HG02884 (cell line): ENCODE results near the gene UPB1.

Experiments used
- ATAC-seq: cut with Tn5 transposase; IDR thresholded peaks from one replicate; pipeline ENCODE4 v1.9.1; 2021; ENCODE audit warnings: mild to moderate bottlenecking, moderate library complexity; ENCODE audit not compliant: unreplicated experiment

Gene UPB1

DNA sequence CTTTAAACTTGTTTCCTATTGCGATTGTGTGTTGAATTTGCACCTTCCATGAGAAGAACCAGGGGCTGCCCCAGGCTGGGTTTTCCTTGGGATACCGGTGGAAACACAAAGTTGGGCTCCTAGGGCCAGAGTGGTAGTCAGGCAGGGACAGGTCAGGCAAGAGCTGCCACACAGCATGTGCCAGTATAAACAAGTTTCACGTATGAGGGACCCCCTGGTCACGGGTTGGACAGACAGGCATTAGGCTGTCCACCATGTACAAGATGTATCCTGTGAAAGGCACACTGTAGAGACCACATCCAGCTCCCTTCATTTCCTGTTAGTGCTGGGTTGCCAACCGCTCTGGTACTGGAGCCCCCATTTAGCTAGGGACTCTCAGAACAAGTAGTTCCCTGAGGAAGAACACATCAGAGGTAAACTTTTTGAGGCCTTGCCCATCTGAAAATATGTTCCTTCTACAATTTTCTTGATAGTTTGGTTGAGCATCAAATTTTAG, 8.8 kb downstream of the UPB1 start:
- no peak for ATAC-seq

DNA sequence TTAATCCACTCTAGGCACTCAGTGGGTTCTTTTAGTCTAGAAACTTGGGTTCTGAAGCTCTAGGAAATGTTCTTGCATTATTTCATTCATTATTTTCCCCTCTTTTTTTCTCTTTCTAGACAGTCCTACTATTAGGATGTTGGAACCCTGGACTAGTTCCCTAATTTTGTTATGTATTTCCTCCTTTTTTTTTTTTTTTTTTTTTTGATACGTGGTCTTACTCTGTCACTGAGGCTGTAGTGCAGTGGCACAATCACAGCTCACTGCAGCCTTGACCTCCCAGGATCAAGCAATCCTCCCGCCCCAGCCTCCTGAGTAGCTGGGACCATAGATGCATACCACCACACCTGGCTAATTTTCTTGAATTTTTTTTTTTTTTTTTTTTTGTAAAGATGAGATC, 9.4 kb downstream of the UPB1 start:
- no peak for ATAC-seq

- no peak for ATAC-seq
These were observed 10.0 kb downstream of the UPB1 start for GRCh38 chr22:24504956-24505736.

DNA sequence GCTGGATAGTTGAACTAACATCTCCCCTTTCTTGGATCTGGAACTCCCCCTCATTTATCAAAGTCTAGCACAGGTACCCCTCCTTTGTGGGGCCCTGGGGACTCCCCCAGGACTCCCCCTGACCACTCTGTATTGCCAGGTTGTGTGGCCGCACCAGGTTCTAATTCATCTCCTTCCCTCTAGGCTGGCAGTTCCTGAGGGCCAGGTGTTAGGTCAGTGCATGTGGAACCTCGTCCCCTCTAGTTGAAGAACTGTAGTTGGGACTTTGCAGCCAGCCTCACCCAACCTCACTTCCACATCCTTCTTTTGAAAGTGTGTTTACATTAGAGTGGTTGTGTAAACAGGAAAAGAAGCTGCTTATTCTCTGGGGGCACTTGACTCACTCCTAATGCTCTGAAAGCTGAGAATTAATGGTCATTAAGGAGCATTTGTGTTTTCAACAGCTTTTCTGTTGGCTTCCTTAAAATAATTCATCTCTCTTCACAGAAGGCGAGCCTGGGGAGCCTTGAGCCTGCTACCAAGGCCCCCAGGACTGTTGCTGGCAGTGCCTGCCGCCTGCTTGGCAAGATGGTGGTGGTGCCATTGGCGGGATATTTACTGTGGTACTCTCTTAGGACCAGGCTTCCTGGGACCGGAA, 11.8 kb downstream of the UPB1 start:
- no peak for ATAC-seq

GRCh38 chr22:24507716-24508115, 12.6 kb downstream of the UPB1 start:
- ATAC-seq, result no peak

DNA sequence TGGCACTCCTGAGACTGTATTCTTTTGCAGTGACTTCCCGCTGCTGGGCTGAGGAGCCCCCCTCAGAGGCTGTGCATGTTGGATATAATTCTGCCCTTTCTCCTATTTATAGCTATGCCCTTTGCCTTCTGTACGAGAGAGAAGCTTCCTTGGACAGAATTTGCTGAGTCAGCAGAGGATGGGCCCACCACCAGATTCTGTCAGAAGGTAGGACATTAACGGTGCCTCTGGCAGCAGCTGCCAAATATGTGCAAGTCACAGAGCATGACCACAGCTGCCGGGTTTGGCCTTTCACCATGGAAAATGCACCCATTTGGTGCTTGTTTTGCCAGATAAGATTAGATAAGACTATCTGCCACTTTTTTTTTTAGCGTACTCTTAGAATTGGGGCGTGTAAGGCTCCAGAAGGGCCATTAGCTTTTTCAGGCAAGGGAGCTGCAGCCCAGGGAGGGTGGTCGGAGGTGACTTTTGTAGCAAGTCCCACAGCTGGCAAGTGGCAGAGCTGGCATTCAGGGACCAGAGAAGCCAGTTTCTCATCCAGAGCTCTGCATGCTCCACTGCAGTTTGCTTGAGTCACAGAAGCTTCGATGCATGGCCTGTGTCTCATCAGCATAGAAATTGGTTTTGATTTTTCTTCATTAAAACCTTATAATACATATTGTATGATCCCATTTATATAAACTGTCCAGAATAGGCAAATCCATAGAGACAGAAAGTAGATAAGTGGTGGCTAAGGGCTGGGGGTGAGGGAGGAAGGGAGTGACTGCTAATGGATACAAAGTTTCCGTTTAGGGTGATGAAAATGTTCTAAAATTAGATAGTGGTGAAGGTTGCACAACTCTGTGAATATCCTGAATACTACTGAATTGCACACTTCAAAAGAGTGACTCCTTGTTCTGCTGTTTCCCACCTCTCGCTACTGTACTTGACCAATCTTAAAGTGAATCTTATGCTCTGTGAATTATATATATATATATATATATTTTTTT, 15.8 kb downstream of the UPB1 start:
- ATAC-seq, result no peak

DNA sequence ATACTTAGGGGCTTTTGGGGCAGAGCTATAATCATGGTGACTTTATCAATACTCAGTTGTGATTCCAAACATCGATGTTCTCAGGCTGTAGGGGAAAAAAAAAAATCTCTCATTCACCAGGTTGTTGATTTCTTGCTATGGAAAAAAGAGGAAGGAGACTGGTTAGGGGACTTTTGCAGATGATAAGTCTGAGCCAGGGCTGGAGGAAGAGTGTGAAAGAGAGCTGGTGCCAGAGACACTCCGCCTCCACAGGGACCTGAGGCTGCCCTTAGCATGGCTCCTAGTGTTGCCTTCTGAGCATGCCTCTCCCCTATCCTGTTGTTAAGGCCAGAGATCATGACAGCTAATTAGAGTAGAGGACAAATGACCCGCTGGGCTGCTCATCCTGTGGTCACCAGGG, 16.9 kb downstream of the UPB1 start:
- no peak for ATAC-seq

DNA sequence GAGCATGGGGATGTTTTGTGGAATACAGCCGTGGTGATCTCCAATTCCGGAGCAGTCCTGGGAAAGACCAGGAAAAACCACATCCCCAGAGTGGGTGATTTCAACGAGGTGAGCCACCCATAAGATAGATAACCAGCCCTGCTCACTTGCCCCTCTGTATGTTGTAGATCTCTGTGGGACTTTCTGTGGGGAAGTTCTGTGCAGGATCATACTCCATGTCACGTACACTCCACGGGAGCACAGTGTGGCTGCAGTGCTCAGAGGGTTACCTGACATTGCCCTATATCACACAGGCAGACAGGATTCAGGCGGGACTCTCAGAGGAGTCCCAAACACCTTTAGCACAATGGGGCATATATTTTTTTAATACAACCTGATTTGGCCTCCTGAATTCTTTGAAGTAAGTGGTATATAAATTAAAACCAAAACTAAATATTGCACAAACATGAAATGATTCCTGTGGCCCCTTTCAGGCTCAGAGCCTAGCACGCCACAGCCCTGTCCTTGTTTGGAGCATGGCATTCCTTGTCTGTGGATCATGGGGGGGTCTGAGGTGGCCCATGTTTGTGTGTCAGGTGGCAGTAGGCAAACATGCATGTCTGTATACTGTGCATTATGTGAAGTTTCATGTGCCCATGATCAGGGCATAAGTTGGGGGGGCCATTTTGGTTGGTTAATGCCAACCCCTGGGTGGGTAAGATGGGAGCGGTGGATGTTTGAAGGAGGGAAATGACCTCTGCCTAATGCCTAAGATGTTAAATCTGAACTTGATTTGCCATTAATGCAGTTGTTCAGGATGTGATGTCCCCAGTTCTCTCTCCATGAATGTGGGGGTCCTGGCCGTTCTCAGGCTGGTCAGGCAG, 18.5 kb downstream of the UPB1 start:
- ATAC-seq, result no peak

- no peak for ATAC-seq
These were observed 19.3 kb downstream of the UPB1 start for GRCh38 chr22:24514241-24515026.

GRCh38 chr22:24515027-24515338, 19.9 kb downstream of the UPB1 start:
- no peak for ATAC-seq

- no peak for ATAC-seq
These were observed 21.2 kb downstream of the UPB1 start for GRCh38 chr22:24516301-24516737.

GRCh38 chr22:24517446-24517845, 22.3 kb downstream of the UPB1 start:
- no peak for ATAC-seq

DNA sequence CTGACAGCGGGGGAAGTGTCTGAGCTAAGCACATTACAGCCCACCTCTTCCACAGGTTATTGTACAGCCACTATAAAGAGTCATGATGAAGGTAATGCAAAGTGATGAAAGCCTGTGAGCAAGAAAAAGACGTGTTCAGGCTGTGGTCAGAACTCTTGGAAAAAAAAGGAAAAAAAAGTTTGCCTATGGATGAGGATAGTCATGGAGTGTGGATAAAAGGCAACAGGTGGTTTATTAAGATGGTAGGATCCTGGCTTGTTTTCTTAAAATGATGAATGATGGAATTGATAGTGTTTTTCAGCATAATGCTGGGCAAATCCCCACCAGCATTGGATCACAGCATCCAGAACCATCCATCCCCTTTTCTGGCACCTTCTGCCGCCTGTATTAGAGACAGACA, 23.1 kb downstream of the UPB1 start:
- ATAC-seq, result no peak

DNA sequence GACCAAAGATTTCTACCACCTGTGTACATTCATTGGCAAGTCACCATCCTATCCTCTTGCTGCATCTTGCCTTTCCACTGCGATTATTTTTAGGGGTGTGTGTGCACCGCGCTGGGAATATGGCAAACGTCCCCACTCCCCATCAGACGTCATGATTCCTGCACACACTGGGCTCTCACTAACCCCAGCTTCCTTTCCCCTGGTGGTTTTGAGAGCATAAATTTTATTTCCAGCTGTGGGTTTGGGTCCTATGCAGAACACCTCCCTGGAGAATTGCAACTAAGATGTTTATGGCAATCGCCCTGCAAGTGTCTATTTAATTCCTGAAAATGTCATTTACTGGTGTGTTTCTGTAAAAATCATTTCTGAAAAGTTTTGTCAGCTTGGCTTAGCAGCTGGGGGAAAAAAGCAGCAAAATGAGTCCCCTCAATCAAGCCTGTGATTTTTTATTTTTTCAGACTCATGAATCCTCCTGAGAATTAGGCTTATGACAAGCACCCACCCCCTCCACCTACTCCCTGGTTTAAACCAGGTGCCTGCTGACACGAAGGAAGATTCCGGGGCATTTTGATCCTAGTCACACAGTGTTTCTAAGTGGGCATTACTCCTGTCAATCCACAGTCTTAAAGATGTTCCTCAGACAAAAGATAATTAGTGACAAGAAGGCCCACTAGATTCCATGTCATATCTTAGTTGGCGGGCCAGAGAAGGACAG, 23.8 kb downstream of the UPB1 start:
- no peak for ATAC-seq

- no peak for ATAC-seq
These were observed 24.4 kb downstream of the UPB1 start for GRCh38 chr22:24519496-24519895.

DNA sequence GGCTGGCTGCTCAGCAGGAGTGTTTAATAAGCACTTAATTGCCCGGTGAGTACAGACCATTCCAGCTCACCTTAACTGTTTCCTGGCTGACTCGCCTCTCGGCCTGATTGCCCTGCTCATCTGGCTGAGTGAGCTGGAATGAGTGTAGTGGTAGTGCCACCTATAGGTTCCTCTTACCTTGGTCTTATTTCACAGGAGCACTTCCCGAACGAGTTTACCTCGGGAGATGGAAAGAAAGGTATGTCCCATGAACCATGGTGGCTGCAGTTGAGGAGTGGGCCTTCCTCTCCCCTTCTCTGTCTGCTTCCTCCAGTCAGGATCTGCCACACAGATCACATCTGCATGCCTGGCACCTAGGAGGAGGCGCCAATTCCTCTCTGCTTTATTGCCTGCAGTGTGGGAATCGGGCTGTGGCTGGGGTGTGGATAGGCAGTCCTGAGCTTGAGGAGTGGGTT, 26.7 kb downstream of the UPB1 start:
- ATAC-seq, result no peak

GRCh38 chr22:24523873-24524272, 28.7 kb downstream of the UPB1 start:
- no peak for ATAC-seq

GRCh38 chr22:24525416-24526037, 30.4 kb downstream of the UPB1 start:
- no peak for ATAC-seq
